Inflammatory macrophage (primary cell): Measurements from ENCODE around the gene CYB5A.
"Not testable (repeated sequence)": the region's sequence is repeated elsewhere in the genome, so short reads cannot be mapped to it uniquely, and the experiment has no call there.

ENCODE experiments used
- DNase-seq, 2 donors: peaks; one replicate each; pipeline ENCODE4 v3.0.0-alpha.2; 2020 to 2022

The CYB5A gene

DNA sequence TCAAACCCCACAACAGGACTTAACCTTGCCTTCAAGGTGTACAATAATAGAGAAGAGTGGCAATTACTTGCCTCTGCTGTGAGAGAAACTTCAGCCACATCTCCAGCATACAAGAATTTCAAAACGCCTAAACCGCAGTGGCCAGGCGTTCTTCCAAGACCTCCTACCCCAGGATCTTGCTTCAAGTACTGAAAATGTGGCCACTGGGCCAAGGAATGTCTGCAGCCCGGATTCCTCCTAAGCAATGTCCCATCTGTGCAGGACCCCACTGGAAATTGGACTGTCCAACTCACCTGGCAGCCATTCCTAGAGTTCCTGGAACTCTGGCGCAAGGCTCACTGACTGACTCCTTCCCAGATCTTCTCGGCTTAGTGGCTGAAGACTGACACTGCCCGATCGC lies 2.8 kb upstream of the CYB5A start:
- no peak for DNase-seq

DNA sequence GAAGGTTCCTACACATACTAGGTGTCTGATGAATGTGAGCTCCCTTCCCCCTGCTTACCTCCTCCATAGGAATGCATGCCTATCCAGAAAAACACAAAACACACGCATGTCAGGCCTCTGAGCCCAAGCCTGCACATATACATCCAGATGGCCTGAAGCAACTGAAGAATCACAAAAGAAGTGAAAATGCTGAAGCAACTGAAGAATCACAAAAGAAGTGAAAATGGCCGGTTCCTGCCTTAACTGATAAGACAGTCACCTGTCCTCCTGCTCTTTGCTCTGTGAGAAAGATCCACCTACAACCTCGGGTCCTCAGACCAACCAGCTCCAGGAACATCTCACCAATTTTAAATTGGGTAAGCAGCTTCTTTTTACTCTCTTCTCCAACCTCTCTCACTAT lies 1.2 kb upstream of the CYB5A start:
- DNase-seq, result not testable (repeated sequence)

DNA sequence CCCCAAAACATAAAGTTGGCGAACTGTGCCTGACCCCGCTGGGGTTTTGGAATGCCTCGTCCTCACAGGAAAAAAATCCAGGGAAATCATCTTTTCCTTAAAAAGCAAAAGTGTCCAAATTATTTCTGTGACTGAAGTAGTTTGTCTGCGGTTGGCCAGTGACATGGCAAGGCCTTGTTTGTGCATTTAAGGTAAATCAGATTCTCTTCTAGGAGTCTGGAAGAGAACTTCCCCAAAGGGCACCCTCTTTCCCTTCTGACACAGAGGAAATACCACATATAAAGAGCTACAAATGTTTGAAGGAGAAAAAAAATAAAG lies 737 bp upstream of the CYB5A start:
- peak in 1 of 2 donors; percentile 7 for DNase-seq

DNA sequence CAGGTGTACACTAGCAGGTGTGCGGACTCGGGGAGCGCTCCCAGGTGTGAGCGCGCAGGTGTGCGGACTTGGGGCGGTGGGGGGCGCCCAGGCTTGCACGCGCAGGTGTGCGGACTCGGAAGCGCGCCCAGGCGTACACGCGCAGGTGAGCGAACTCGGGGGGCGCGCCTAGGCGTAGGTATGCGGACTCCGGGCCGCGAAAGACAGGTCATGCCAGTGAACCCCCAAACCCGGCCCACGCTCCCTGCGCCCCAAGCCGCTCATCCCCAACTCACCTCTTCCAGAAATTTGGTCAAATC lies 342 bp downstream of the CYB5A start:
- no peak for DNase-seq

DNA sequence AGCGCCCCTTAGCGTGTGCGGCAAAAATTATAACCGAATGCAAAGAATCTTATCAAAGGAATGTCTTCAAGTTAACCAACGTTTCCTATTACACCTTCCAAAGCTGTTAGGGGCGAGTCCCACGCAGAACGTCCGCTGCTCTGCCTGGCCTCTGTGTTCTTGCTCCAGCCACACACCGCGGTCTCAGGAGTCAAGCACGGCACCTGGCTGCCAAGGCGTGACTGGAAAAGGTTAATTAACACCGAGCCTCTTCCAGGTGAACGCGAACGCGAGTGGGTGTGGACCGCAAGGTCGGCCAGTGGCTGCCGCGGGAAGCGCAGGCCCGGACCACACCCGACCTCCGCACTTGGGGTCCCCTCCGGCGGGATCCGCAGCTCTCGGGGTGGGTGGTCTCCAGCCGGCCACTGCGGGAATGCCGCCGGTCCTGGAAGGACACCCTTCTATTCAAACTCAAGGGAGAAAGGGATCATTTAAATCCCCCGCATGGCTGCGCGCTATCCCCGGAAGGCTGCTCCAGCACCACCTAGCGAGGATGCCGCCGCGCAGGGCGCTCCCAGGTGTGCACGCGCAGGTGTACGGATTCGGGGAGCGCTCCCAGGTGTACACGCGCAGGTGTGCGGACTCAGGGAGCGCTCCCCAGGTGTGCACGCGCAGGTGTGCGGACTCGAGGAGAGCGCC lies 830 bp downstream of the CYB5A start:
- no peak for DNase-seq

DNA sequence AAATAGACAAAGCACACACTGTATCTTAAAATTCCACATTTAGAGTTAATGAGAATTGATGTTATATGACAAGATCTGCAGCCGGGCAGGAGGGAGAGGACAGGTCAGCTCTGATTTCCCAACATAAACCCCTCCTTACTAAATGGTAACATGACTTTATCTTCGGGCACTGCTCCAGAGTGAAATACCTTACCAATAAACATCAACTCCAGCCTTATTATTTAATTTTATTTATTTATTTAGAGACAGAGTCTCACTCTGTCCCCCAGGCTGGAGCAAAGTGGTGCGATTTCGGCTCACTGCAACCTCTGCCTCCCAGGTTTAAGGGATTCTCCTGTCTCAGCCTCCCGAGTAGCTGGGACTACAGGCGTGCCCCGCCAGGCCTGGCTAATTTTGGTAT lies 1.7 kb downstream of the CYB5A start:
- no peak for DNase-seq

DNA sequence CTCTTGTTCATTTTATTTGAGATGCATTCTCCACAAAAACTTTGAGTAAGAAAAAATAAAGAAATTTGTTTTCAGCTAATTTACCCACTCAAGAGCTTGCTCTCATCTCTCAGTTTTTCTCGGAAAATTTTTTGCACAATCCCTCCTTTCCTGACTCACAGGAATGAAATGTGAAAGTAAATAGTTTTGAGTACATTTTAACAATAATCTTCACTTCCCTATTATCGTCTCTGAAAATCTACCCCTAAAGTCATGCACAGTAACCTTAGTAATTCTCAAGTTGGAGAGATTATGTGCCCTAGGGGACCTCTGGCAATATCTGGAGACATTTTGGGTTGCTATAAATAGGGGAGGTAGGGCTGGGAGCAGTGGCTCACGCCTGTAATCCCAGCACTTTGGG lies 2.6 kb downstream of the CYB5A start:
- peak in 1 of 2 donors; percentile 25 for DNase-seq

DNA sequence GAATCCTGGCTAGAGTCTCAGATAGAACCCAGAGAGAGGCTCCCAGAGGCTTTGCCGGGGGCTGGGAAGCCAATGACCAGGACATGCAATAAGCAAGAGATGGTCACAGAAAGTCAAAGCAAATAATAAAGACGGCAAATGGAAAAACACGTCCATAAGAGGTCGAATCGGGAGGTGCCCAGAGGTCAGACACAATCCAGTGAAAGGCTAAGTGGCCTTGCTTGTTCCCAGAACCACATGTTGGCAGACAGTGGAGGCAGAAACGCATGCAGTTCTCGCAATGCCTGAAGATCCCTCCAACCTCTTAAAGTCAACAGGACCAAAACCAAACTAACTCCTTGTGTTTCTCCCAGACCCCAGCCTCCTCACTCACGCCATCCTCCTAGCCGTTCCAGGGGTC lies 3.0 kb downstream of the CYB5A start:
- DNase-seq, result no peak

DNA sequence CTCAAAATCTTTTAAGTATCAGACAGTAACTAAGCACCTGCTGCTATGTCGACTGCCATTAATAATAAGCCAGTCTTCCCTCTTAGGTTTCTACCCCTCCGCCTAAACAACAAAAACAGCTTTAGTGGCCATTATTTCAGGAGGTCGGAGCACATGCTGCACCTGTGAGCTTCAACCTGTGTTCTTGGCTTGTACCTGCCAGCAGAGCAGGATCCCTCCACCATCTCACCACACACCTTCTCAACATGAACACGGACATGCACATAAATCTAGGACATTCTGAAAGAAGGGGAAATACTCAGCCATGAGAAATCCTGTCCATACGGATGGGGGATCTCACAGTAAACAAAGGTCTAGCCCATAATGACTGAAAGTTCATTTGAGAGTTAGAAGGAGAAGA lies 3.7 kb downstream of the CYB5A start:
- no peak for DNase-seq

DNA sequence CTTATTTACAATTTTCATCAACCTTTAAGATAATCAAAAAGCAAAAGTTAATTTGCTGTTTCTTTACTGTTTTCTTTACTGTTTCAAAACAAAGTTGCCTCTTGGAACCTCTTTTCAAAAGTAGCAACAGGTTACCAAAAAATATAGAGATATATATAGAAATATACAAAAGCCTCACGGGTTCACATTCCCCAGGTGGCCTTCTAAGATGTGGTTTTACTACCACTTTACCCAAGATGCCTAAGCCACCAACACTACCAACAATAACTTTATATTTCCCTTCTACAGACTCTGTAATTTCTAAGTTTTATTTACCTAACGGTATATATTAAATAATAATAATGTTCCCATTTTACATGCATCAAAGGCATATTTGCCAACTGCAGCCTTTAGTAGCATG lies 4.9 kb downstream of the CYB5A start:
- no peak for DNase-seq

DNA sequence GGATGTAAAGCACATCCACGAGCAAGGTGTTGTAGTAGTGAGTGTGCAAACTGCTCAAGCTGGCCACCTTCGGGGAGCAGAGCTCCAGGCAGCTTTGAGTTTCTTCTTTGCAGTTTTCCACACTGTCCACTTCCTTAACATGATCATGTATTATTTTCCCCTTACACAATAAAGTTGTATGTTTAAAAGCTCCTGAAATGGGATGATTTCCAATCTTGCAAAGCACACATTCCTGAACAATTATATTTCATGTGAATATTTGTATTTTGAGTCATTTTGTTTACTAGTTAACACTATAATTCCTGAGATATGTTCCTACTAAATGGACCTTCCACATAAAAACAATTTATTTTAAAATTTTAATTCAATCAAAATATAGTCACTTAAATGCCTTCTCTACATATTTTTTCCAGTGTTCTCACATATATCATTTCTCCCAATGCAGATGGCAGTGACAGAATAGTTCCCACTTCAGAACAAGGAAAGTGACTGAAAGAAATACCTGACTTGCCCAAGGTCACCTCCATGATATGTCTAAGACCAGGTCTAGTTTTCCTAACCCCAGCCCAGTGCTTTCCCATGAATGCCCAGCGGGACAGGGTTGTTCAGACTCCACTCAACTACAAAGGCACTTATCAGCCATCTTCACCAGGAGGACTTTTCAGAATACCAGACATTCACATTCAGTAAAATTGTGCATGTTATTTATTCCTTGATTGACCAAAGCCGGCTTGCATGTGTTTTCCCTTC lies 5.5 kb downstream of the CYB5A start:
- no peak for DNase-seq

DNA sequence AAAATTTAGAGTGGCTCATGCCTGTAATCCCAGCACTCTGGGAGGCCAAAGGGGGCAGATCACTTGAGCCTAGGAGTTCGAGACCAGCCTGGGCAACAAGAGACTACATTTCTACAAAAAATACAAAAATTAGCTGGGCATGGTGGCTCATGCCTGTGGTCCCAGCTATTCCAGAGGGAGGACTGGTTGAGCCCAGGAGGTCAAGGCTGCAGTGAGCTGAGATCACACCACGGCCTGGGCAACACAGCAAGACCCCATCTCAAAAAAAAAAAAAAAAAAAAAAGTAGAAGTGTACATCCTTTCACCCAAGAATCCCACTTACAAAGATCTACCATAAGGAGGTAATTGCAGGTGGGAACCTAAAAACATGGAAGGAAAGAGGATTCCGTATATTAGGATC lies 6.2 kb downstream of the CYB5A start:
- DNase-seq, result not testable (repeated sequence)

DNA sequence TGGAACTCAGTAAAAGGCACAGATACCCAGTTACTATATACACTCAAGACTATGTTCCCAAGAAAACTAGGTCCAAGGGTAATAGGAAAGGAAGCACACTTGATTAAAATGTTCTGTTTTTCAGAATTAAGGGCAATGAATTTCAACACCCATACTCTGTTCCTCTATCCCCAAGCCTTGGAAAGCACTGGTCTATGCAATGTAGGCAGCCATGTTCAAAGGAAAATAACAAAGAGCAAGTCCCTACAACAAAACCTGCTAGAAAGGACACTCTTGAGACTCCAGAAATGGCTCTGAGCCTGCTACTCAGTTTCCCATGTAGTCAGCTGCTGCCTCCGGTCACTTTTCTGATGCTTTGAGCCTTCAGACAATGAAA lies 6.8 kb downstream of the CYB5A start:
- peak; percentile 8 to 27 for DNase-seq

DNA sequence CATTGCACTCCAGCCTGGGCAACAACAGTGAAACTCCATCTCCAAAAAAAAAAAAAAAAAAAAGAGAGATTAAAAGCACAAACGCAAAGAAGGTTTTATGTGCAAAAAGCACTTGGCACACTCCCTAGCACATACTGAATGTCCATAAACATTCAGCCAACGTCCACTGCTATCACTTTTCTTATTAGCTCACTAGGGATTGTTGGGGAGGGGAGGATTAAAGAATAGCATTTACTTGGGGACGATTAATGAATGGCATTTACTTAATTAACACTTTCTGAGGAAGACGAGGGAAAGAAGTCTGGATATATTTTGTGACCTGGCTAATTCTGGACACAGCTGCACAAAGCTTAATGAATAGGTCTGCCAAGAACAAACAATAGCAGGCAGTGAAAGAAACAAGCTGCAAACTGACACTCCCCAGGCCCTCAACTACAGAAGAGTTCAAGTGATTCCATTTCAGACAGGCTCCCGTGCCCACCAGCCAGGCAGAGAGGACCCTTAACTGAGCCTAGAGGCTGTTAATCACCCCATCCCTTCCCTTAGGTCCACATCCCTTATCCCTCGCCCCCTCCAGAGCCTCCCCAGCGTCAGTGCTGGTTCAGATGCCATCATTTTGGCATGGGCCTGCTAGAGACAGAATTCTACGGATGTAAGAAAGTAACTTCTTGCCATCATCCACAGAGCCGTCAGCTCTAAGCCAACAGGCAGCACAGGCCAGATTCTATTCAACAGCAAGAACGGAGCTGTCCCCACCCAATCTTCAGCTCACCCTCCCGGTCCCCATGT lies 7.4 kb downstream of the CYB5A start:
- DNase-seq, result no peak

DNA sequence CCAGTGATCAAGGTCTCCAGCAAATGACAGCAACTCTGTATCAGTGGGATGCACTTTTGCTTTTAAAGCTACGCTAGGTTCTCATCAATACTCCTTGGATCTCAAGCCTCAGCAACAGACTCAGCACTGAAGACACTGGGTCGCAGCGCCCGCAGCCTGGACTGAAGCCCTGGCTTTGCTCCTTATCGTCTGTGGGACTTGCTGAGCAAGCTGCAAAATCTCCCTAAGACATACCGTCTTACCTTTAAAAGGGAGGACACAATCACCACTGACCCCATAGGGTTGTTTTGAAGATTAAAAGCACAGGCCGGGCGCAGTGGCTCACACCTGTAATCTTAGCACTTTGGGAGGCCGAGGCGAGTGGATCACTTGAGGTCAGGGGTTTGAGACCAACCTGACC lies 8.1 kb downstream of the CYB5A start:
- no peak for DNase-seq

DNA sequence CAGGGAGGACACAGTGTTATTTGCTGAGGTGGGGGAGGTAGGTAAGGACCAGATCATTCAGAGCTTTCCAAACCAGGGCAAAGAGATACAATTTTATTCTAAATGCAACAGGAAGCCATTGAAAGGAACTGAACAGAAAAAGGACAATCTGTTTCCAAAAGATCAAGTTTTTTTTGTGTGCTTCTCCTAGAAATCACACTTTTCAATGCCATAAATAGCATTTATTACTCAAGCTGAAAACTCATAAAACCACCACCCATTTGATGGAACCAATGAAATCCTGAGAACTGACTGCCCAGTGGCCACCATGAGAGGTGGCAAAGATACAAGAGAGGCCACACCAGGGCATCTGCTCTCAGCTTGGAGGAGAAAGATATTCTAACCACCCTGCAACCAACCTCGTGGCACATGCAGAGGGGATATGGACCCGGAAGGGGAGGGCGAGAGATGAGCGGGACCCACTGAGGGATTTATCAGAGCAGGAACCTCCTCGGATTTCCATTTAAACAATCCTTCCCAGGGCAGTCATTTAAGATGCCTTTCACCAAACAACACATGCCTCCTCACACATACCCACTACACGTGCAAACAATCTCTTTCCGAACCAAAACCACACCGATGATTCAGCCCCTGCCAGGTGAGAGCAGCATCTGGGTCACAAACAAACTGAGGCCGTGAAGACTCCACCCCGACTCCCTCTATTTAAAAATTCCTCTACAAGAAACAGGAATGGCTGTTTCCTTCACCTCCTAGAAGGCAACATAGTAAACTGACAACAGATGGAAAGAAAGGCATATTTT lies 8.8 kb downstream of the CYB5A start:
- DNase-seq, result no peak

DNA sequence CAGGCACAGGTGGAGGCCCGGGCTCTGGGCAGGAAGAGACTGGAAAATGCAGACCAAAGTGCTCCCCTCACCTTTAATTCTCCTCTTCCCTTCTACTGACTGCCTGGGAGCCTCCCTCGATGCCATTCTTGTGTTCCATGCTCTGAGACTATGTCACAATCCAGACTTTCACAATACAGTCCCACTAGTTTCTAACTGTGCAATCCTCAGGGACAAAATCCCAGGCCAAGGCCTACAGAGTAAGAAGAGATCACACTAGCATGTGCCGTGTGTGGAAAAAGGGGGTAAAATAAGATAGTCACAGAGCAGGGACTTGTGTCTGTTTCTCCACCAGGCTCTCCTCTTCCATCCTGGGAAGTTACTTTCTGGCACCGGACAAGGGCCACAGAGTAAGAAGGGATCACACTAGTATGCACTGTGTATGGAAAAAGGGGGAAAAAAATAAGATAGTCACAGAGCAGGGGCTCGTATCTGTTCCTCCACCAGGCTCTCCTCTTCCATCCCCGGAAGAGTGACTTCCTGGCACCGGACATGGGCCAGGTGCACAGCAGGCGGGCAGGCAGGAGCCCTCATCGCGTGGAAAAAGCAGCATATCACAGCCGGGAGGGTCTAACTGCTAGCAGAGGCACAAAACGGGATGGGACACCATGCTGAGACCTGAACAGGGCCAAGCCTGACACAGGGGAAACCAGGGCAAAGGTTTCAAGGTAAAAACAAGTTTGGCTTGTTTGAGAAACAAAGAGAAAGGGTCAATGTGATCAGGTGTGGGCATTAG lies 9.6 kb downstream of the CYB5A start:
- peak; percentile 39 to 44 for DNase-seq

DNA sequence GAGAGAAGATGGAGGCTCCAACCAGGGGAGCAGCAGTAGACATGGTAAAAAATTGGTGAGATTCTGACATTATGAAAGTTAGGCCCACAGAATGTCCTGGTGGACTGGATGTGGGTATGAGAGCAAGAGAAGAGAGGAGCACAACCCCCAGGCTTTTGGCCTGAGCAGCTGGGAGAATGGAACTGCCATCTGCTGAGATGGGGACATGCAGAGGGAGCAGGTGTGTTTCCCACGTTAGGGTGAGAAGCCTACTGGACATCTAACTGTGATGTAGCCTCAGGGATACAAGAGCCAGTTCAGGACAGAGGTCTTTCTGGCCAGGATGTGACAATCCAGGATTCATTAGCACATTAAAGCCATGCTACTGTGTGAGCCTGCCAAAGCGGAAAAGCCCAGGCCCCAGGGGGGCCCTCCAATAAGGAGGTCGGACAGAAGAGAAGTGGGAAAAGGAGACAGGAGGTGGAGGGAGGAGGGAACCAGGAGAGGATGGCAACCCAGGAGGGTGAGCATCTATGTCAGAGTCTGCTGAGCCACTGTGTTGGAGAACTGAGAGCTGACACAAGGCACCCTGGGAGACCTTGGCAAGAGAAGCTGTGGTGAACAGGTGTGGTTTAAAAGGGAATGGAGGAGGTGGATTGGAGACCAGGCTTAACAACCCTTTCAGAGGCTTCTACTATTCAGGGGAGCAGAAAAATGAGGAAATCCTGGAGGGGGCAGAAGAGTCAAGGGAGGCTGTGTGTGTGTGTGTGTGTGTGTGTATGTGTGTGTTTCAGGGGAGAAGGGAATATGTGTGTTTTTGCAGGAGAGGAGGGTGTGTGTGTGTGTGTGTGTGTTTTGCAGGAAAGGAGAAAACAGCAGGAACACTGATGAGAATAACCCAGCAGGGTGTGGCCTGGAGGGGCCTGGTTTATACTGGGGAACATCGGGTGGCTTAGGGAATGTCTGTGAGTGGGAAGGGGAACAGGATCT lies 10.5 kb downstream of the CYB5A start:
- DNase-seq, result no peak

DNA sequence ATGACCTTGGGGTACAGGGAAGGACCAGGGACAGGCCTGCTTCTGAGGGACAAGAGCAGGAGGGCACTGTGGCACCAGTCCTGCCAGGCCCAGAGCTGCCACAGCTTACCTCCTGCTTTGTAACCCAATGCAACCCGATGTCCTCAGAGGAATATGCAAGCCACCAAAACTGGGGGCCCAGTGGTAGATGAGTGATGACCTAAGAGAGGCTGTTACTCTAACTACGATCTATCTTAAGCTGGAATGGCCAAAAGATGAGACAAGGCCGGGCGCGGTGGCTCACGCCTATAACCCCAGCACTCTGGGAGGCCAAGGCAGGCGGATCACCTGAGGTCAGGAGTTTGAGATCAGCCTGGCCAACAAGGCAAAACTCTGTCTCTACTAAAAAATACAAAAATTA lies 12.8 kb downstream of the CYB5A start:
- no peak for DNase-seq

DNA sequence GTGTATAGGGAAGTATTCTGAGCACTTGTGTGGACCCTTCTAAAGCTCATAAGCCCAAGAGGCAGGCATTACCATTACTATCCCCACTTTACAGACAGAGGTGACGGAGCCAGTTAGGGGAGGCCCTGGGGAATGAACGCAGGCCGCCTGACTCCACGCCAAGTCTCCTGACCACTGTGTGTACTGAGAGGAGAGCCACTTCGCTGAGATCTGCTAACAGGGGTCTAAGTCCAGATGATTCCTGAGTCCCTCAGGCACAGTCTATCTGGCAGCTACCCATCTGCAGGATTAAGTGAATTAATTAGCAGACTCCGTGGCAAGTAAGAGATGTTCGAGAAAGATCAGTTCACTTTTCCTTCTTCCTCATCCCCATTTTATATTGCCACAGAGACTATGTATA lies 13.7 kb downstream of the CYB5A start:
- no peak for DNase-seq

DNA sequence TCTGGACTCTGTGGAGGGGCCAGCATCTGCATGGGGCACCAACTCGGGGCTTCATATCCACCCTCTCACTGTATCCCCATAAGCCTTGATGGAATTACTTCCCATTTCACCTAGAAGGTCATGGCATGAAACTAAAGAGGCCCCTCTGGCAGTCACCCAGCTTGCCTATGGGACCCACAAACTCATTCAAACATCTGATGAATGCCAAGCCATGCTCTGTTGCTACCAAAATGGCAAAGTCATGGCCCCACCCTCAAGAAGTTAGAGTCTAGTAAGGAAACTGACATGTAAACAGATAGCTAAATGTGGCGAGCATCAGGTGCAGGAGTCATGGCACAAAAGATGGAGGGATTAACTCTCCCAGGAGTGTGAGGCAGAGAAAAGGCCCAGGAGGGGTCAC lies 14.5 kb downstream of the CYB5A start:
- DNase-seq, result no peak
